ENCODE measurements around the gene SCO2.
A peak's percentile ranks its signal among the peaks of the same experiment; 100 is the strongest.
"Not testable (repeated sequence)": the region's sequence is repeated elsewhere in the genome, so short reads cannot be mapped to it uniquely, and the experiment has no call there.

SCO2 gene

DNA sequence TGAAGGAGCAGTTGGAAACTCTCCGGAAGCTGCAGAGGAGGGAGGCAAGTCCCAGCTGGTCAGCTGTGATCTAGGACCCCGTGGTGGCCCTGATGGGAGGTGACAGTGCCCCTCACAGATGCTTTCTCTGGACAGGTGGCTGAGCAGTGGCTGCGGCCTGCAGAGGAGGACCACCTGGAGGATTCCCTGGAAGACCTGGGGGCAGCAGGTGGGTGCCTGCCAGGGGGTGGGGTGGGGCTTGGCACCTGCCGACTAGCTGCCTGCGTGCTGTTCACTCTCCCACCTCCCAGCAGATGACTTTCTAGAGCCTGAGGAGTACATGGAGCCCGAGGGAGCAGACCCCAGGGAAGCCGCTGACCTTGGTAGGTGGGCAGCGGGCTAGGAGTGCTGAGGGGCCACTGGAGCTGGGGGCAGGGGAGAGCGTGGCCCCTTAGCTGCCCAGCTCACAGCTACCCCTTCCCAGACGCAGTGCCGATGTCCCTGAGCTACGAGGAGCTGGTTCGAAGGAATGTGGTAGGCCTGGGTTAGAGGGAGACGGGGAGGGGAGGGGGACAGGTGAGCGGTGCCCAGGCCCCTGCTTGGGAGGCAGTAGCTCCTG lies 3.1 kb downstream of the SCO2 start:
- DNase-seq, result no peak

DNA sequence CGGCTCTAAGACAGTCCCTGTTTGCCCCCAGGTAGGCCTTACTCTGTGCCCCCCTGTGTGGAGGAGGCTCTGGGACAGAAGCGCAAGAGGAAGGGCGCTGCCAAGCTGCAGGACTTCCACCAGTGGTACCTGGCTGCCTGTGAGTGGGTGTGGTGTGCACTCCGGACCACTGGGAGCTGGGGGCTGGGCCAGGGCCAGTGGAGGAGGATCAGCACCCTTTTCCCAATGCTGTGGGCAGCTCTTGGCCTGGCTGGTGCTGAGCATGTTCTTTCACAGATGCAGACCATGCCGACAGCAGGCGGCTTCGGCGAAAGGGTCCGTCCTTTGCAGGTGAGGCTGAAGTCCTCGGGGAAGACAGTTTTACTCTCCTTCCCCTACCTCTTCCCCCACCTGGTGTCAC lies 3.7 kb downstream of the SCO2 start:
- DNase-seq, result no peak

DNA sequence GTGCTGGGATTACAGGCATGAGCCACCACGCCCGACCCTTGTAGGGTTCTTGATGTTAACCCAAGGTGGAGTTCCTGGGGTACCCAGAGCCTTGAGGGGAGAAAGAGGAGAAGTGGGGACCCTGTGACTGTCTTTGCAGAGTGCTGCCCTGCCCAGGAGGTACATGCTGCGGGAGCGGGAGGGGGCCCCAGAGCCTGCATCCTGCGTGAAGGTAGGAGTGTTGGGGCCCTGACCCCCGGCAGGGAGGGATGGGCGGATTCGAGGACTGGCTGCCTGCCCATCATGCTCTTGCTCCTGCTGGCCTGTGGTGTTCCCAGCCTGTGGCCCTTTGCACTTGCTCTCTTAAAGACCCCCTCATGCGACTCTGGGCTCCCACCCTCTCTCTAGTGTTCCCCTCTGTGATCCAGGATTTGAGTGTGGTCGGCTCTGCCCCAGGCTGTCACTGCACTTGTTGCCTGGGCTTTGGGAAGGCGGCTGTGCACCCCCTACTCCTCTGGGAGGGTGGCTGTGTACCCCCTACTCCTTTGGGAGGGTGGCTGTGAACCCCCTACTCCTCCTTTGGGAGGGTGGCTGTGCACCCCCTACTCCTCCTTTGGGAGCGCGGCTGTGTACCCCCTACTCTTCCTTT lies 4.5 kb downstream of the SCO2 start:
- DNase-seq, result no peak

DNA sequence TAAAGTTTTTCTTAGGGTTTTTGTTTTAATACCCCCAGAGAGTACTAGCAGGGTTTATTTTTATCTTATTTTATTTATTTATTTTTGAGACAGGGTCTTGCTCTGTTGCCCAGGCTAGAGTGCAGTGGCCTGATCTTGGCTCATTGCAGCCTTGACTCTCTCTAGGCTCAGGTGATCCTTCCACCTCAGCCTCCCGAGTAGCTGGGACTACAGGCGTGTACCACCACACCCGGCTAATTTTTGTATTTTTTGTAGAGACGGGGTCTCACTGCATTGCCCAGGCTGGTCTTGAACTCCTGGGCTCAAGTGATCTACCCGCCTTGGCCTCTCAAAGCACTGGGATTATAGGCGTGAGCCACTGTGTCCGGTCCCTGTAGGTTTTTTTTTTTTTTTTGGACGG lies 5.2 kb downstream of the SCO2 start:
- not testable (repeated sequence) for DNase-seq

DNA sequence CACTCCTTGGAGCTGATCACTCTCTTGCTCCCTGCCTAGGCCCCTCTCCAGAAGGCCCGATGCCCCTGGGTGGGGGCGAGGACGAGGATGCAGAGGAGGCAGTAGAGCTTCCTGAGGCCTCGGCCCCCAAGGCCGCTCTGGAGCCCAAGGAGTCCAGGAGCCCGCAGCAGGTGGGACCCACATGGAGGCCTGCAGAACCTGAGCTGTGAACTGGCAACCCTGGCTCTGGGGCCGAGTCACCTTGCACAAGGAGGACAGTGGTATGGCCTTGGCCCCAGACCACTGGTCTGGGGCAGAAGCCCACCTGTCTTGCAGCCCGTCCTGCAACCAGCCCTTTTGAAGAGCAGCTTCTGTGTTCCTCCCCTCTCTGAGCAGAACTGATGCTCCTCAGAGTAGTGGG lies 6.2 kb downstream of the SCO2 start:
- no peak for DNase-seq

DNA sequence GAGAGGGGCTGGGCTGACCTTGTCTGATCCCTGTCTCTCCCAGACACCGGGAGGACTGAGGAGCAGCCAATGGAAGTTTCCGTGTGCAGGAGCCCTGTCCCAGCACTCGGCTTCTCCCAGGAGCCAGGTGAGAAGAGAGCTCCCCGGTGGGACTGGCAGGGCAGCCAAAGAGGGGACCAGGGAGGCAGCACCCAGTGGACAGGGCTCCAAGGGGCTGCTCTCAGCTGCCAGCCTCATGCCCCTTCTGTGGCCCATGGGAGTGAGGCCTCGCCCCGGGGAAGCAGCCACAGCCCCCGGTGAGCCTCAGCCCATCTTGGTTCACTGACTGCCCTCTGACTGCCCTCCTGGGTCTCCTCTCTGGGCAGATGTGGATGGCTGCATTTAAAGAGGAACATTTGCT lies 6.8 kb downstream of the SCO2 start:
- DNase-seq, result no peak

DNA sequence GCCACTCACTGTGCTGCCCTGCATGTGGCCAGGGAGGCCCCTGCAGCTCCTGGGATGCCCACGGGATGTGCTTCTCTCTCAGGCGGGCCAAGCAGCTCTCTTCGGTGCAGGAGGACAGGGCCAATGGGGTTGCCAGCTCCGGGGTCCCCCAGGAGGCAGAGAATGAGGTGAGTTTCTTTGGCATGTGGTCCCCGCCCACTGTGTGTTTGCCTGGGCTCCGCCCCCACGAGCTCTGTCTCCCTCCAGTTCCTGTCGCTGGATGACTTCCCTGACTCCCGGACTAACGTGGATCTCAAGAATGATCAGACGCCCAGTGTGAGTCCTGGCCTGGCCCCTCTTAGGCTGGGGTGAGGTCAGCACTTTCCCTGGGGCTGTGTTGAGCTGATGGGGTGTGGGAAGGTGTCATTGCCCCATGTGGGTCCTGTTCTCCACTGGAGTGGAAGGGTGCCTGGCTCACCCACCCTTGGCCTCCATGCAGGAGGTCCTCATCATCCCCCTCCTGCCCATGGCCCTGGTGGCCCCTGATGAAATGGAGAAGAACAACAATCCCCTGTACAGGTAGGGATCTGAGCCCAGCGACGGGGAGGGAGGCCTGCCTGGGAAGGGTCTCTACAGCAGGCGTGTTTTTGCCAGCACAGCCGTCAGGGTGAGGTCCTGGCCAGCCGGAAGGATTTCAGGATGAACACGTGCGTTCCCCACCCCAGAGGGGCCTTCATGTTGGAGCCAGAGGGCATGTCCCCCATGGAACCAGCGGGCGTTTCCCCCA lies 7.7 kb downstream of the SCO2 start:
- DNase-seq, result no peak

DNA sequence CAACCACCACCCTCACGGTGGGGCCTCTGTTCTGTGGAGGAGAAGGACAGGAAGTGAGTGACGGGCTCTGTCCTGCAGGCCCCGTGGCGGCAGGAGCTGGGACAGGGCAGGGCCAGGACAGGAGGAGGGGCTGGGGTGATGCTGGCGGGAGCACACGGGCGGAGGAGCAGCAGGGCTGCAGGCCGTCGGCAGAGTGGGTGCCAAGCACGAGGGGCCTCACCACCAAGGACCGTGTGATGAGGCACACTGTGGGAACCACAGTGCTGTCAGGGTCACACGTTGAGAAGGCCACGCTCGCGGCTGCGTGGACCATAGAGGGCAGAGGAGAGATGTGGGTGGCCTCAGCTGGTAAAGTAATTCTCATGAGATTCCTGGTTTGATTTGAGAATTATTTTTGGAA lies 8.5 kb downstream of the SCO2 start:
- no peak for DNase-seq

DNA sequence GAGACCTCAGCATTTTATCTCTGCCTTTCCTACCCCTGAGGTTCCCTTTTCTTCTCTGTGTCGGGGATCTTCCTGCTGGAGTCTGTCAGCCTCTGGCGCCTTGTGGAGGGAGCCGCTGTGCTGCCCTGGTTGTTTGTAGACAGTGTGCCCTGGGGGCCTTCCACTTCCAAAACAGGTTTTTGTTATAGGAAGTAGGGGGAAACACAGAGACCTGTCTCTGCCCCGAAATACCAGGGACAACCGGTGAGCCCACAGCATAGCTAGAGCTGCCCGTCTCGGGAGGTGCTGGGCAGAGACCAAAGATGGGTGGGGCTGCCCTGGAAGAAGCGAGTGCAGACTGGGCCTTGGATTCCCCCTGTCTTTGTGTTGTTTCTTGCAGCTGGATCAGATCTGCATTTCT lies 9.3 kb downstream of the SCO2 start:
- no peak for DNase-seq

DNA sequence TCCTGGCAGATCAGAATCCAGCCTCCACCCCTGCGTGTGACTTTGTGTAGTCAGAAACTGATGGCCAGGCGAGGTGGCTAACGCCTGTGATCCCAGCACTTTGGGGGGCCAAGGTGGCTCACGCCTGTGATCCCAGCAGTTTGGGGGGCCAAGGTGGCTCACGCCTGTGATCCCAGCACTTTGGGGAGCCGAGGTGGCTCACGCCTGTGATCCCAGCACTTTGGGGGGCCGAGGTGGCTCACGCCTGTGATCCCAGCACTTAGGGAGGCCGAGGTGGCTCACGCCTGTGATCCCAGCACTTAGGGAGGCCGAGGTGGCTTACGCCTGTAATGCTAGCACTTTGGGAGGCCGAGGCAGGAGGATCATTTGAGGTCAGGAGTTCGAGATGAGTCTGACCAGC lies 12.2 kb downstream of the SCO2 start:
- DNase-seq, result no peak

DNA sequence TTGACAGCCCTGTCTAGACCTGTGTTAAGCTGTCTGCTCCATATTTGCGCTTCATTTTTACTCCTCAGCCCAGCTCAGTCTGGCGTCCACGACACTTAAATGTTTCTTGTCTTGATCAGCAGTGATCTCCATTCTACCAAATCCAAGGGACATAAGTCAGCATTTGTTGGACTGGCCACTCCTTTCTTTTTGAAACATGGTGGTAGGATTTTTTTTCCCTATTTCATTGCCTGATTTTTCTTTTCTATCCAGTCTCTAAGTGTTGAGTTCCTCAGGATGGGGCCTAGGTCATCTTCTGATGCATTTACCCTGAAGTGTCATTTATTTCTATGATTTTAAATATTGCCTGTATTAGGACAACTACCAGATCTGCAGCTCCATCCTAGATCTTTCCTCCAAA lies 16.5 kb downstream of the SCO2 start:
- DNase-seq, result no peak

DNA sequence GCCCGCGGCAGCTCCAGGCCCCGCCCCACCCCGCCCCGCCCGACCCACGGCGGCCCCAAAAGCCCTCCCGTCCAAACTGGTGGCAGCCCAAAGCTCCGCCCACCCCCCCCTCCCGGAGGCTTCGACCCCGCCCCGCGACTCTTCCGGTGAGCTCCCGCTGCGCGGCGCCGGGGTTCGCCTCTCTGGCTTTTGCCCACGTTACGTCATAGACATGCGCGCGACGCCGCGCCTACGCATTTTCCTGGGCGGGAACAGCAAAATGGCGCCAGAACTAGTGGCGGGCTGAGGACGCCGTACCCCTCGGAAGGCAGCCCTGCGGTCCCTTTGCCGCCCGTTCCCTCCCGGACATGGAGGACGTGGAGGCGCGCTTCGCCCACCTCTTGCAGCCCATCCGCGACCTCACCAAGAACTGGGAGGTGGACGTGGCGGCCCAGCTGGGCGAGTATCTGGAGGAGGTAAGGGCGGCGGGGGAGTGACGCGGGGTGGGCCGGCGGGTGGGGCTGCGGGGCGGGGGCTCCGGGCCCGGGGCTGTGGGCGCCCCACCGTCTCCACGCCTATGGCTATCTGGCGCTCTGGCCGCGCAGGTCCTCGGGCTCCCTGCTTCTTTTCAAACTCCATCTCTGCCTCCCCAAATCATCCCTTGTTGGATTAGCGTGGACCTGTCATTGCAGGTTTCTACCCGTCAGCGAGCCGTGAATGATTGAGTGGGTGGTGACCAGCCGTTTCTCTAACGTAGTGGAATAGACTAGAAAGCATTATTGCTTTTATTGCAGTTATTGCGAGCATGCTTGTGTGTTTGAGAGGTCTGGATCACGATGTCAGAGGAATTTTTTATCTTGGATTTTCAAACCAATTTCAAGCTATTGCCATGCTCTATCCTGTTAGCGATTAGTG lies 17.2 kb downstream of the SCO2 start, which contains the start of gene NCAPH2:
Gene NCAPH2 (plus strand): TSS at position 234 of the 894 bp plus-strand sequence. CDS start 114 bp downstream, at position 348.
- peak in 49 of 56 donors; percentile 64 to 100 (median 97) for DNase-seq

DNA sequence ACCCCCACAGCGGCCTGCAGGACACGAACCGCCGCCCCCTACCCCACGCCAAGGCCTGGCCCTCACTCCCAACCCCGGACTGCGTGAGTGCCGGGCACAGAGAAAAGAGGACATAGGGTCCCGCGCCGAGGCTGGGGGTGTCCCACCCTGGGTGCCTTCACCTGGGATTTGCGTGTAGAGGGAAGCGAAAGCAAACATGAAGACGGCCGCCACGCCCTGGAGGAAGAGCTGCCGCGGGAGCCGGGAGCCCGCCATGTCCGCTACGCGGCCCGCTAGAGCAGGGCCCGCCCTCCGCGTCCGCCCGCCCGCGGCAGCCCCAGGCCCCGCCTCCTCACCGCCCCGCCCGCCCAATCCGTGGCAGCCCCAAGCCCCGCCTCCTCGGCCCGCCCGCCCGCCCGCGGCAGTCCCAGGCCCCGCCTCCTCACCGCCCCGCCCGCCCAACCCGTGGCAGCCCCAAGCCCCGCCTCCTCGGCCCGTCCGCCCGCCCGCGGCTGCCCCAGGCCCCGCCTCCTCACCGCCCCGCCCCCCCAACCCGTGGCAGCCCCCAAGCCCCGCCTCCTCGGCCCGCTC lies 17.9 kb downstream of the SCO2 start, which contains the start of gene LMF2:
Gene LMF2 (minus strand): TSS at position 282 of the 570 bp plus-strand sequence. CDS start 27 bp downstream, at position 255.
- peak in 30 of 56 donors; percentile 87 to 100 (median 99) for DNase-seq

DNA sequence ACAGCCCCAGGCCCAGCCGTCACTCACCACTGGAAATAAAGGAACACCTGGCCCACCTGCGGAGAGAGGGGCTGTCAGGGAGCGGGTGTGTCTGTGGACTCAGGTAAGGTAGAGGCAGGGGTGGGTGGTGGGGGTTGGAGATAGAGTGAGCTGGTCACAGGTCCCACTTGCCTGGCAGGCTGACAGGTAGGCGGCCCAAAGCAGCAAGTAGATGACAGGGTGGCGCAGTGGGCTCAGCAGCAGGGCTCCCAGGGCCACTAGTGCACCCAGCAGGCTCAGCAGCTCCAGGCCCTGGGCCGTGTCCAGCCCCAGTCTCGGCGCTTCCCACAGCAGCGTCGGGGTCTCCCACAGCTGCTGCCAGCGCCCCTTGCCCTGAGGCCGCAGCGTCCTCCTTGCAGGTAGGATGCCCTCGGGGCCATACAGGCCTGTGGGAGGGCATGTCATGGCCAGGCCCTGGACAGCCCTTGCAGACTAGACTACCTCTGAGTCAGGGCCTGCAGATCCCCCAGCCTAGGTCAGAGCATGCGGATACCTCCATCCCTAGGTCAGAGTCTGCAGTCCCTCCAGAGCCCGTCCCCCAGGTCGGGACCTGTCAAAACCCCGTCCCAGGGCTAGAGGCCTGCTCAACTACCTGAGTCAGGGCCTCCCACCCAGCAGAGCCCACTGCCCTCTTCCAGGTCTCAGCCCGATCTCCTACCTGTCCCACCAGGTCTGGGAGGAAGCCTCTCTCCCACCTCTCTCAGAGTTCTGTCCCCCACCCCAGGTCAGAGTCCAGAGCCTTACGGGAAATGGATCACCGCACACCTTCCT lies 18.6 kb downstream of the SCO2 start:
- DNase-seq, result peak in 1 of 56 donors; percentile 41

DNA sequence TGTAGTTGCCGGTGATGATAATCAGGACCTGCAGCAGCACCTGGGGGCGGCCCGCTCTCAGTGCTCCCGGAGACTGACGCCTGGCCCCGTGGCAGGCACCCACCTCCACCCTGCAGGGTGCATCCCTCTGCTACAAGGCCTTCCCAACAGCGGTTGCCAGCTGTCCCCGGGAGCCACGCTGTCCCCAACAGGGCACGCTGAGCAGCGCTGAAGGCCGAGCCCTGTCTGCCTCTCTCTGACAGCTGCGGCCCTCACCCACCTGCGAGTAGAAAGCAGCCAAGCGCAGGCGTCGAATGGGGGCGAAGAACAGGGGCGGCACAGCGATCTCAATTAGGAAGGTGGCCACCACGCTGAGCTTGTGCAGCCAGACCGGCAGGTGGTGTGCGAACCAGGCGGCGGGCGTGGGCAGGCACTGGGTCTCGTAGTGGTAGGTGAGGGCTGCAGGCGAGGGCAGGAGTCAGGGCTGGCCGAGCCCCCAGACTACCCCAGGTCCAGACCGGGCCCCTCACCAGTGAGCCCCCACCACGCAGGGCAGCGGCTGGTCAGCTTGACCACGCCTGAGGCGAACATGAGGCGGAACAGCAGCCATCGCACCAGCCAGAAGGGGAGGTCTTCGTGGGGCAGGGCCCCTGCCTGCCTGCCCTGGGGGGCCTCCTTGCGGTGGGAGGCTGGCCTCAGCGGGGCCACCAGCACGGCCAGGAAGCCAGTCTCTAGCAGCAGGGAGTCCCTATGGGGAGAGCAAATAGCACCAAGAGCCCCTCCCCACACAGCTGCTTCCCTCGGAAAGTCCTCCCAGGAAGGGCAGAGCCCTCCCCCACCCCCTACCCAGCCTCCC lies 19.4 kb downstream of the SCO2 start:
- DNase-seq, result no peak

DNA sequence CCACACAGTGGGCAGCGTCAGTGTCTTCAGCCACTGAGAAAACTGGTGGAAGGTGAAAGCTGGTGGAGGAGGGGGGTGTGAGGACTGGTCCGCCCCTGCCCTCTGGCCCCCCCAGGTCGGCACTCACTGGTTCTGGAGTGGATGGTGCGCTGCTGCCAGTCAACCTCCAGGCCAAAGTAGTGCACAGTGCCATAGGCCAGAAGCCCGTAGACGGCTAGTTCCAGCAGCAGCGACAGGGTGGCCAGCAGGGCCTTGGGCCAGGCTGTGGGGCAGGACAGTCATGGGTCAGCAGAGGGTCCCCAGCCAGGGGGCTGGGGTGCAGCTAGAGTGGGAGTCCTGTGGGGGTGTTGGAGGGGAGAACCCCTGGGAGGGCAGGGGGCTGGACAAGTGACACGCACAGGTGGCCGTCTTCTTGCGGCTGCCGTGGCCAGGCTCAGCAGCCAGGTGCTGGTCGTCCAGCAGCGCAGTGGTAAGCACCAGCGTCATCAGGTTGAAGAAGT lies 20.1 kb downstream of the SCO2 start:
- no peak for DNase-seq

DNA sequence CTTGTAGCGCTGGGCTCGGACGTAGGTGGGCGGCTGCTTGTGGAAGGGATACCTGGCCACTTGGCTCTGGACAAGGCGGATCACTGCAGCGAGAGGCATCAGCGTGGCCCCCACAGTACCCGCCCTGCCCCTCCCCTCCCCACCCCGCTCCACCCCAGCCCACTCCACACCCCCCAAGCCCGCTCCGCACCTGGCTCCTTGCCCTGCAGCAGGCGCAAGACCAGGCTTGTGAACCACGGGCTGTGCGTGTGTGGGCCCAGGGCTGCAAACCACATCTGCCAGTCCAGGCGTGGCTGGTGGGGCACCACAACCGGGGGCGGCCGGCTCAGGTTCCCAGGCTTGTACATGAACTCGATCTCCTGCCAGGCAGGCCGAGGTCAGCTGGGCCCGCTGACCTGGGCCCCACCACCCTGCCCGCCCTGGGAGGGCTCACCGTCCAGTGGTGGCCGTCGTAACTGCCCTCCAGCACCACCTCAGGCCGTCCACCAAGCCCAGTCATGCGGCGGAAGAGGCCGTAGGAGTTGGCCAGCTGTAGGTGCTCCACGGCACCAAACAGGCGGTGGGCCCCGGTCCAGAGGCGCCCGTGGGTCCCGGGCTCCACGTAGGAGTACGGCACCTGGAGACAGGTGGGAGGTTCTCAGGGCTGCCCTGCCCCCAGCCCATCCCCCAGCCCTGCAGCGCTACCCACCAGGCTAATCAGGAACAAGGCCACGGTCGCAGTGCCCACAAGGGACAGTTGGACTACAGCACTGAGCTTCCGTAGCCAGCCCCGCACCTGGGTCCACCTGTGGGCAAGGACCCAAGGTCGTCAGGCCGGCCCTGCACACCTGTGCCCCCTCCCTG lies 20.8 kb downstream of the SCO2 start:
- no peak for DNase-seq
